ENCODE measurements around the gene KIRREL3. TPM values are rescaled to one million over a fixed set of nuclear protein-coding genes. Genes with fewer than 3 reads are reported as not detected.

KIRREL3 gene
- total RNA-seq, 1 experiment from 2014 or later = 0.44 TPM

DNA sequence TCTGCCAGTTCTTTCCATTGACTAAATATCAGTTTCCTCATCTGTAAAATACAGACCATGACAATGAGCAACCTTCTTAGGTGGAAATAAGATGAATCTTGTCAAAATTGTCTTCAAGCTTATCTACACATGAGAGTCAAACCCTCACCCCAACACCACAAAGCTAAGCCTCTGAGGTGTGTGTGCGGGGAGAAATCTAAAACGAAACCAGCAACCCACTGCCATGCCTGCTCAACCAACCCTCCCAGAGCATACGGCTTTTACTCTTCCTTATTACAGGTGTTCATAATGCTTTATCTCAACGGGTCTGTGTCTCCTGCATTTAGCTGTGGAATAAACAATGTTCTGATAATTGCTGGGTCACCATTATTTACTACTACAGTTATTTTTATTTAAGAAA, 235.4 kb downstream of the KIRREL3 start:
- H3K36me3 ChIP-seq (ENCODE audit: low read depth, low read length) = no peaks in the 10 kb centered on the region
- TF ChIP-seq EZH2phosphoT487 (IDR thresholded peaks at IDR 0.05; ENCODE audit: borderline replicate concordance, low read length) (no peak), EZH2 (IDR thresholded peaks at IDR 0.05; ENCODE audit: low read length, unreplicated experiment) (no peak)
- TF ChIP-seq, protein P1, sequence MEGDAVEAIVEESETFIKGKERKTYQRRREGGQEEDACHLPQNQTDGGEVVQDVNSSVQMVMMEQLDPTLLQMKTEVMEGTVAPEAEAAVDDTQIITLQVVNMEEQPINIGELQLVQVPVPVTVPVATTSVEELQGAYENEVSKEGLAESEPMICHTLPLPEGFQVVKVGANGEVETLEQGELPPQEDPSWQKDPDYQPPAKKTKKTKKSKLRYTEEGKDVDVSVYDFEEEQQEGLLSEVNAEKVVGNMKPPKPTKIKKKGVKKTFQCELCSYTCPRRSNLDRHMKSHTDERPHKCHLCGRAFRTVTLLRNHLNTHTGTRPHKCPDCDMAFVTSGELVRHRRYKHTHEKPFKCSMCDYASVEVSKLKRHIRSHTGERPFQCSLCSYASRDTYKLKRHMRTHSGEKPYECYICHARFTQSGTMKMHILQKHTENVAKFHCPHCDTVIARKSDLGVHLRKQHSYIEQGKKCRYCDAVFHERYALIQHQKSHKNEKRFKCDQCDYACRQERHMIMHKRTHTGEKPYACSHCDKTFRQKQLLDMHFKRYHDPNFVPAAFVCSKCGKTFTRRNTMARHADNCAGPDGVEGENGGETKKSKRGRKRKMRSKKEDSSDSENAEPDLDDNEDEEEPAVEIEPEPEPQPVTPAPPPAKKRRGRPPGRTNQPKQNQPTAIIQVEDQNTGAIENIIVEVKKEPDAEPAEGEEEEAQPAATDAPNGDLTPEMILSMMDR (conservative IDR thresholded peaks at IDR 0.05; ENCODE audit: low read depth, low read length) = no peak
- H4K20me1 ChIP-seq (ENCODE audit: low read length) = no peaks in the 10 kb centered on the region
- H3K9ac ChIP-seq (ENCODE audit: low read length) = no peak overlapping the region
- H3K79me2 ChIP-seq (ENCODE audit: low read length) = no peaks in the 10 kb centered on the region
- ChIA-PET CTCF (no interaction called here), POLR2A (ENCODE audit: unreplicated experiment) (no interaction called here)
- intact Hi-C loops (cut with micrococcal nuclease) = no loop called here
- peaks cover 49% of the 10 kb centered on the region for H3K27me3 ChIP-seq (ENCODE audit: low read length)
- ATAC-seq (no peak), DNase-seq (no peak)
- no peaks in the 10 kb centered on the region for H3K9me3 ChIP-seq (ENCODE audit: low read length)
- no peaks in the 10 kb centered on the region for H3K4me1 ChIP-seq (ENCODE audit: insufficient read depth, low read length)
- H2AFZ ChIP-seq (ENCODE audit: low read length) = no peak overlapping the region
- no TSS peak for BruUV-seq (replicated peaks)
- no peak overlapping the region for H3K4me3 ChIP-seq (ENCODE audit: low read length)
- no peak overlapping the region for H3K27ac ChIP-seq (ENCODE audit: low read length)
- H3K4me2 ChIP-seq (ENCODE audit: low read length) = no peak overlapping the region
- H3K9me2 ChIP-seq (replicated peaks; ENCODE audit: low read length) = no peaks in the 10 kb centered on the region
- no peaks in the 10 kb centered on the region for H3F3A ChIP-seq (ENCODE audit: low read length, unreplicated experiment)

- no peak overlapping the region for H3K4me3 ChIP-seq (ENCODE audit: low read length)
- BruUV-seq (replicated peaks) = no TSS peak
- H3K36me3 ChIP-seq (ENCODE audit: low read depth, low read length) = no peaks in the 10 kb centered on the region
- H3K9me2 ChIP-seq (replicated peaks; ENCODE audit: low read length) = no peaks in the 10 kb centered on the region
- intact Hi-C loops (cut with micrococcal nuclease) = no loop called here
- no peak overlapping the region for H3K9ac ChIP-seq (ENCODE audit: low read length)
- no peaks in the 10 kb centered on the region for H4K20me1 ChIP-seq (ENCODE audit: low read length)
- H3F3A ChIP-seq (ENCODE audit: low read length, unreplicated experiment) = no peaks in the 10 kb centered on the region
- H3K4me2 ChIP-seq (ENCODE audit: low read length) = no peak overlapping the region
- no peak for TF ChIP-seq EZH2 (IDR thresholded peaks at IDR 0.05; ENCODE audit: low read length, unreplicated experiment)
- TF ChIP-seq EZH2phosphoT487 (IDR thresholded peaks at IDR 0.05; ENCODE audit: borderline replicate concordance, low read length) = no peak
- TF ChIP-seq, protein P1 (conservative IDR thresholded peaks at IDR 0.05; ENCODE audit: low read depth, low read length) = no peak; the same call in 1 of the 2 replicates
- POLR2A ChIA-PET (ENCODE audit: unreplicated experiment) = no interaction called here
- no peaks in the 10 kb centered on the region for H3K4me1 ChIP-seq (ENCODE audit: insufficient read depth, low read length)
- H2AFZ ChIP-seq (ENCODE audit: low read length) = no peak overlapping the region
- no peaks in the 10 kb centered on the region for H3K9me3 ChIP-seq (ENCODE audit: low read length)
- H3K79me2 ChIP-seq (ENCODE audit: low read length) = no peaks in the 10 kb centered on the region
- no peak for ATAC-seq
- no peak overlapping the region for H3K27ac ChIP-seq (ENCODE audit: low read length)
- no peak for DNase-seq
- H3K27me3 ChIP-seq (ENCODE audit: low read length) = peaks cover 39% of the 10 kb centered on the region
- CTCF ChIA-PET = no interaction called here
These were observed 236.3 kb downstream of the KIRREL3 start for GRCh38 chr11:126764231-126764630.

- no peak for DNase-seq
- no peak overlapping the region for H3K4me2 ChIP-seq (ENCODE audit: low read length)
- no peaks in the 10 kb centered on the region for H3K79me2 ChIP-seq (ENCODE audit: low read length)
- intact Hi-C loops (cut with micrococcal nuclease) = no loop called here
- ATAC-seq = no peak
- no peaks in the 10 kb centered on the region for H3K4me1 ChIP-seq (ENCODE audit: insufficient read depth, low read length)
- no peaks in the 10 kb centered on the region for H3K36me3 ChIP-seq (ENCODE audit: low read depth, low read length)
- H3K9me2 ChIP-seq (replicated peaks; ENCODE audit: low read length) = no peaks in the 10 kb centered on the region
- no peak overlapping the region for H3K9ac ChIP-seq (ENCODE audit: low read length)
- H3K4me3 ChIP-seq (ENCODE audit: low read length) = no peak overlapping the region
- peaks cover 45% of the 10 kb centered on the region for H3K27me3 ChIP-seq (ENCODE audit: low read length)
- no peak overlapping the region for H2AFZ ChIP-seq (ENCODE audit: low read length)
- TF ChIP-seq EZH2phosphoT487 (IDR thresholded peaks at IDR 0.05; ENCODE audit: borderline replicate concordance, low read length) = no peak
- TF ChIP-seq, protein P1 (conservative IDR thresholded peaks at IDR 0.05; ENCODE audit: low read depth, low read length) = no peak
- no peak for TF ChIP-seq EZH2 (IDR thresholded peaks at IDR 0.05; ENCODE audit: low read length, unreplicated experiment)
- CTCF ChIA-PET = no interaction called here
- H4K20me1 ChIP-seq (ENCODE audit: low read length) = no peaks in the 10 kb centered on the region
- no peaks in the 10 kb centered on the region for H3F3A ChIP-seq (ENCODE audit: low read length, unreplicated experiment)
- POLR2A ChIA-PET (ENCODE audit: unreplicated experiment) = no interaction called here
- no peak overlapping the region for H3K27ac ChIP-seq (ENCODE audit: low read length)
- no peaks in the 10 kb centered on the region for H3K9me3 ChIP-seq (ENCODE audit: low read length)
- no TSS peak for BruUV-seq (replicated peaks)
These were observed 243.7 kb downstream of the KIRREL3 start for GRCh38 chr11:126756855-126757254.

Measured in PC-3 (cell line).